SK-N-SH treated with all-trans-retinoic acid at 6 μM for 48 hours (cell line): ENCODE measurements around the gene SGPP2.

Experiments used
- ZFP3 ChIP-seq: fragments of 250-450 bp; sonication (Bioruptor Pico); IDR thresholded peaks from 2 replicates; pipeline ENCODE4 v1.5.0; 2020; ENCODE audit warnings: mild to moderate bottlenecking, moderate library complexity
- ZFP30 ChIP-seq: fragments of 450-650 bp; formaldehyde crosslinking; IDR thresholded peaks from 2 replicates; pipeline ENCODE4 v1.5.0; 2022; ENCODE audit warnings: mild to moderate bottlenecking, moderate library complexity

- TF ChIP-seq ZFP3 (CRISPR knock-in tag) (no peak), ZFP30 (CRISPR knock-in tag) (no peak)
Measured at GRCh38 chr2:222398446-222398885, 25.9 kb upstream of the SGPP2 start.
